HepG2 (cell line): ENCODE measurements around the gene C5orf34. TPM values are rescaled to one million over a fixed set of nuclear protein-coding genes. Genes with fewer than 3 reads are reported as not detected.

Experiments
- BATF2 ChIP-seq: sonication (generic); formaldehyde crosslinking; IDR thresholded peaks from 2 replicates; pipeline ENCODE4 v1.8.0; 2022; ENCODE audit warnings: mild to moderate bottlenecking, missing genetic modification reagents, moderate library complexity
- GRHL1 ChIP-seq: sonication (generic); formaldehyde crosslinking; conservative IDR thresholded peaks from 2 replicates; pipeline ENCODE4 v1.8.0; 2022; ENCODE audit warnings: missing genetic modification reagents
- GTF2F1 ChIP-seq: fragments of 150-350 bp; IDR thresholded peaks from 2 replicates; pipeline ENCODE4 v1.6.1; 2014; ENCODE audit warnings: low read length
- HDAC6 ChIP-seq: fragments of 200-600 bp; sonication (generic); IDR thresholded peaks from 2 replicates; pipeline ENCODE4 v1.7.0; 2017; ENCODE audit warnings: mild to moderate bottlenecking, antibody characterized with exemption, low read length, low read depth
- HOXA5 ChIP-seq: sonication (generic); formaldehyde crosslinking; IDR thresholded peaks from 2 replicates; pipeline ENCODE4 v1.4.0; 2020; ENCODE audit warnings: missing genetic modification reagents
- KIAA2018 ChIP-seq: sonication (generic); formaldehyde crosslinking; IDR thresholded peaks from 2 replicates; pipeline ENCODE4 v1.5.0; 2020; ENCODE audit warnings: mild to moderate bottlenecking, missing genetic modification reagents, borderline replicate concordance
- KLF11 ChIP-seq: IDR thresholded peaks from 2 replicates; pipeline ENCODE4 v1.6.1; 2016; ENCODE audit warnings: missing compliant biosample characterization
- MTF2 ChIP-seq: sonication (generic); formaldehyde crosslinking; IDR thresholded peaks from 2 replicates; pipeline ENCODE4 v1.5.0; 2020; ENCODE audit warnings: missing genetic modification reagents, borderline replicate concordance
- RXRB ChIP-seq: IDR thresholded peaks from 2 replicates; pipeline ENCODE4 v1.6.1; 2016; ENCODE audit warnings: borderline replicate concordance, missing genetic modification reagents, missing compliant biosample characterization
- SATB2 ChIP-seq: sonication (generic); formaldehyde crosslinking; IDR thresholded peaks from 2 replicates; pipeline ENCODE4 v1.5.0; 2020; ENCODE audit warnings: missing genetic modification reagents
- SMARCC2 ChIP-seq: fragments of 450-650 bp; IDR thresholded peaks from 2 replicates; pipeline ENCODE4 v1.6.1; 2017; ENCODE audit warnings: antibody characterized with exemption, mild to moderate bottlenecking
- TCF12 ChIP-seq, 2 experiments: fragments of 450-650 bp in 1 of 2; sonication (generic) in 1 of 2; formaldehyde crosslinking in 1 of 2; IDR thresholded peaks; 2 replicates each; pipeline versions ENCODE4 v1.6.1 to v1.8.0; 2017 to 2022; ENCODE audit warnings: antibody characterized with exemption in 1 of 2, mild to moderate bottlenecking in 1 of 2, missing genetic modification reagents in 1 of 2, moderate library complexity in 1 of 2
- TCF7L2 ChIP-seq: IDR thresholded peaks from 2 replicates; pipeline ENCODE4 v1.6.1; 2011; ENCODE audit warnings: mild to moderate bottlenecking, low read depth, low read length, moderate library complexity
- TSC22D2 ChIP-seq: sonication (generic); formaldehyde crosslinking; IDR thresholded peaks from 2 replicates; pipeline ENCODE4 v1.5.1; 2020; ENCODE audit warnings: missing genetic modification reagents, mild to moderate bottlenecking, borderline replicate concordance
- ZFP1 ChIP-seq: IDR thresholded peaks from 2 replicates; pipeline ENCODE4 v1.6.1; 2016
- ZNF180 ChIP-seq: sonication (generic); formaldehyde crosslinking; IDR thresholded peaks from 2 replicates; pipeline ENCODE4 v1.4.0; 2020; ENCODE audit warnings: low read depth, missing genetic modification reagents, borderline replicate concordance
- ZNF20 ChIP-seq: sonication (generic); formaldehyde crosslinking; IDR thresholded peaks from 2 replicates; pipeline ENCODE4 v1.4.0; 2020; ENCODE audit warnings: mild to moderate bottlenecking, moderate library complexity, missing genetic modification reagents
- ZNF598 ChIP-seq: sonication (generic); formaldehyde crosslinking; IDR thresholded peaks from 2 replicates; pipeline ENCODE4 v1.5.1; 2020; ENCODE audit warnings: mild to moderate bottlenecking, missing genetic modification reagents, borderline replicate concordance
- ZNF879 ChIP-seq: sonication (generic); formaldehyde crosslinking; IDR thresholded peaks from 2 replicates; pipeline ENCODE4 v1.8.1; 2023; ENCODE audit warnings: missing genetic modification reagents
- ZSCAN12 ChIP-seq: sonication (generic); formaldehyde crosslinking; IDR thresholded peaks from 2 replicates; pipeline ENCODE4 v1.9.0; 2021; ENCODE audit warnings: mild to moderate bottlenecking, missing genetic modification reagents
- ZSCAN20 ChIP-seq: sonication (generic); formaldehyde crosslinking; IDR thresholded peaks from 2 replicates; pipeline ENCODE4 v1.4.0; 2020; ENCODE audit warnings: missing genetic modification reagents, mild to moderate bottlenecking, borderline replicate concordance
- polyA plus RNA-seq, 8 experiments: library from polyadenylated mRNA; depleted of rRNA in 3 of 8; stranded (reverse) in 7 of 8; unstranded in 1 of 8; fragments of >200 nt; fragmentation: Illumina TruSeq in 4 of 8; extraction: Trizol in 4 of 8; gene quantifications; 2 replicates each; pipeline versions ENCODE4 v1.2.1 to v1.2.3, GENCODE V29; 2011 to 2016; ENCODE audit warnings: low read depth in 4 of 8, missing spikeins in 1 of 8, mixed read lengths in 1 of 8; ENCODE audit not compliant: insufficient read depth in 1 of 8
- total RNA-seq, 5 experiments: library from RNA; depleted of rRNA; stranded (reverse); fragments of >200 nt; fragmentation: Illumina TruSeq; extraction: Trizol; gene quantifications; 2 replicates each; pipeline ENCODE4 v1.2.3, GENCODE V29; 2016; ENCODE audit warnings: low read depth in 1 of 5

The C5orf34 gene
- total and polyA plus RNA-seq, 2 of the 13 experiments (the other 11 are each of a cell fraction or from before 2014, with no cell fraction given): 3.2 to 6.4 TPM

GRCh38 chr5:43555895-43556606 is 41.1 kb upstream of the C5orf34 start (continued):
- TF ChIP-seq HDAC6 (no peak), SMARCC2 (no peak), MTF2 (CRISPR knock-in tag) (no peak), TCF7L2 (no peak), ZSCAN12 (no peak), ZNF20 (CRISPR knock-in tag) (no peak), ZNF598 (CRISPR knock-in tag) (no peak), ZSCAN20 (CRISPR knock-in tag) (no peak), BATF2 (CRISPR knock-in tag) (no peak), KIAA2018 (CRISPR knock-in tag) (no peak), KLF11 (CRISPR knock-in tag) (no peak), SATB2 (CRISPR knock-in tag) (no peak), TSC22D2 (no peak), ZFP1 (no peak), ZNF180 (CRISPR knock-in tag) (no peak), TCF12 (IDR thresholded peaks at IDR 0.05) (no peak), TCF12 (CRISPR knock-in tag; IDR thresholded peaks at IDR 0.05) (0 out of 2 replicates have a peak, but pooled peaks have one; percentile 24), ZNF879 (CRISPR knock-in tag) (no peak), HOXA5 (CRISPR knock-in tag) (no peak), GTF2F1 (no peak), RXRB (no peak), GRHL1 (no peak)
